DOHH2 (cell line): ENCODE results near the gene SMIM10L2A.

Source experiments
- CTCF ChIP-seq: fragments of 200-600 bp; sonication (generic); IDR thresholded peaks from one replicate; pipeline ENCODE4 v1.5.1; 2014; ENCODE audit warnings: antibody characterized with exemption, mild to moderate bottlenecking, low read depth, low read length; ENCODE audit not compliant: poor library complexity, severe bottlenecking
- EZH2phosphoT487 ChIP-seq: fragments of 200-600 bp; sonication (generic); IDR thresholded peaks from 2 replicates; pipeline ENCODE4 v1.6.1; 2017; ENCODE audit warnings: borderline replicate concordance, mild to moderate bottlenecking, antibody characterized with exemption, low read length, moderate library complexity, mixed read lengths

GRCh38 chrX:135410861-135411627 lies 10.7 kb upstream of the SMIM10L2A start:
- no peak for TF ChIP-seq CTCF
- TF ChIP-seq EZH2phosphoT487 = no peak
